T-cell (primary cell): ENCODE data around the gene CCSER1. TPM values are rescaled to one million over a fixed set of nuclear protein-coding genes. Genes with fewer than 3 reads are reported as not detected.

Source experiments
- total RNA-seq, 35 experiments: library from RNA in 6 of 35; stranded (reverse) in 6 of 35; fragments of 120-200 nt in 1 of 35; gene quantifications; one replicate each; pipeline versions ENCODE4 v1.2.1 to v1.2.4 and lab custom pipeline; 2013 to 2026

Gene CCSER1
- total RNA-seq, 5 donors from 2014 or later (not counting 1 experiment from before 2014, with no cell fraction given) = 0.35 to 1.4 (median 0.98) TPM

Other genes with a start within 250 kb of the CCSER1 start
- gene MMRN1, start 232.5 kb upstream of the CCSER1 start, total RNA-seq = under 1 TPM; 0.16 to 0.61 (median 0.30) TPM